HG02588 (cell line): ENCODE results near the gene RIMKLA.

Experiments used
- ATAC-seq: cut with Tn5 transposase; IDR thresholded peaks from one replicate; pipeline ENCODE4 v1.9.1; 2021; ENCODE audit warnings: mild to moderate bottlenecking, moderate library complexity; ENCODE audit not compliant: unreplicated experiment

The RIMKLA gene

GRCh38 chr1:42380586-42381279, at the start of gene RIMKLA:
Gene RIMKLA (plus strand): TSS chr1:42380792. CDS start chr1:42380935, 143 bp downstream.
- ATAC-seq = peak; percentile 89

DNA sequence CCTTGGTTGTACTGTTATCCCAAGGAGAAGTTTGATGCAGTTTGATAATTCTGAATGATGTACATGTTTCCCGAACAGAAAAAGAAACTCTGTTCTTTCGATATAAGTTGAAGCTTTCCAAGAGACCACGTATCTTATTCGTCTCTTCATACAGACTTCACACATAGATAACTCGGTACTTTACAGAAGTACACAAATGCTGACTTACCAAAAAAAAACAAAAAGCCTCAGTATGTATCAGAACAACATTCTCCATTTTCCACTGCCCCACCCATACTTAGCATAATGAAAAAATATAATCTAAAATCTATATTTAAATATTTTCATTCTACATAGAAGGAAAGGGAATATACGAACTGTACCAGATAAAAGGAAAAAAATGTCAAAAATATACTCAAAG, 47.7 kb upstream of the RIMKLA start:
- no peak for ATAC-seq

DNA sequence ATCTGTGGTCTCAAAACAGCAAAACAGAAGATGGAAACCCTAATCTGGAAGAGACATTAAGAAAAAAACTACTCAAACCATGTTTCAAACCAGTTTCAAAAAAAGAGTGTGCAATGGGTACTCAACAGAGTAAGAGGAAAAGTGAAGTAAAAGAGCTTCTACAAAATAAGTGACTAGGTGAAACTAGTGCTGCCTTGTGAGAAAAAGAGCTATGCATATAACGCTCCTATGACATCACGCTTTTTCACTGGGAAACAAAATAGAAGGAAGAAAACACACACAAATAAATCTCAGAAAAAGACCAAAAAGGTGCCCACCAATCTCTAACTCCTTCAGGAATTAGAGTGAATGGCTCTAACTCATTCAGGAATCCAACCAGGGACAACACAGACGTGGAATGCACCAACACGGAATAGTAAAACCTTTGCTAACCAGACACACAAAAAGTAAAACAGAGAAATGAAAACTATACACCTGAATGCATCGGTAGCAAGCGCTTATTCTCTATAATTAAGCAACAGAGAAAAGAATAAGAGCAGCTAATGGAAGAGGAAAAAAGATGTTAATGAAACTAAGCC, 46.8 kb upstream of the RIMKLA start:
- no peak for ATAC-seq

DNA sequence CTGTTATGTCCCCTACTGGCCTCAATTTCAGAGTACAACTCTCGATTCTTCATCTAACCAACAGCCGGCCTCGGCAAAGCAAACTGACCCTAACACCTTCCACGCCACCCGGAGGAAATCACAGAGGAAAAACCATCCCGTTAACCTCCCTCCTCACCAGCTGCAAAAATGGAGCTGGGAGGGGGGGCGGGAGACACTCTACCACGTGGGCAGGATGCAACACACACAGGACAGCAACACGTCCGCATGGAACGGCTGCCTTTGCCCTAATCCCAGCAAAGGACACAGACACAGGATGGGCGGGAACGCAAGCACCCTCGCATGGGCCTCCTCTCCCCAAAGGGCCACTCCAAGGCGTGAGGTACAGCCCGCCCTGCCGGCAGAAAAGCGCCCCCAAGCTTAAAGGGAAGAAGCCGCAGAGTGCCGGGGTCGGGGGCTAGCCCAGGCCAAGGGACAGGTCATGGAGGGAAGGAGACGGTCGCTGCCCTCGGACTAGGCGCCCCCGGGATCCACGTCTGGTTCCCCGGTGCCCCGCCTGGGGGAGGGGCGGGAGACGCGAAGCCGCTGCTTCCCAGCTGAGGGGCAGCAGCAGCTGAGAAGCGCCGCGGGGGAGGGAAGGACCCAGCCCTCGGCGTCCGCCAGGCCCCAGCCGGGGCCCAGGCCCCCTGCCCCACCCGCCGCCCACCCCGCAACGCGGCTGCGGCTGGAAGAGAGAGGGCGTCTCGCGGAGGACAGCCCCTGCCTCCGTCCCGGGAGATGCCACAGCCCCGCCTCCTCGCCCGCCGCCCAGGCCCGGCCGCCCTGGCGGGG, 46.1 kb upstream of the RIMKLA start:
- ATAC-seq = peak; percentile 55

- peak; percentile 78 for ATAC-seq
These were observed 45.4 kb upstream of the RIMKLA start, which contains the start of gene FOXJ3 for GRCh38 chr1:42335050-42335808. Gene FOXJ3 (minus strand): TSS chr1:42335235. CDS start chr1:42311093, 24,142 bp downstream.

DNA sequence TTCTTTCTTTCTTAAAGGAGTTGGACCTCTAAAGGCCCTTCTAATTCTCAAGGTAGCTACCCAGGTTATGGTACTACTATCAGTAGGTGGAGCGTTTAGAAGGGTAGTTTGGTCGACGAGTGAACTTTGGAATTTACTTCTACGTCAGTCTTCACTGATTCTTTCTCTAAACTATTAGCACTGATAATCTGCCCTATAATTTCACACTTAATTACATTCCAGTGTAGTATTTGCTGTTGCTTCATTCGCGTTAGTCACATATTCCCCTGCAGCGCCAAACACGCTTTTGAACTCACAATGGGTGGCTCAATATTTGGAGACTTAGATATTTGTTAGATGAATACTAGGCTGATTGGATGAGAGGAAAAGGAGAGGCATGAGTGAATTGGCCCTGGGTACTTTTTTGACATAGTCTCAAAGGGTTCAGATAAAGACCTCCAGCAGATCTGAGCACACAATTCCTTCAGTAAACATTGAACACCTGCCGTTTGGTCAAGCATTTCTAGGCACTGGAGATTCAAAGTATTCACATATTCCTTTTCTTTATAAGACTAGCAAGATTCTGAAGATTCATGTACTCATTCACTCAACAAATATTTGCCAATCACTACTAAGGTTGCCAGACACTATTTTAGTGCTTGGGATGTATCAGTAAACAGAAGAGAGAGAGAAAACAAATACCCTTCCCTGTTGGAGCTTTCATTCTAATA, 44.6 kb upstream of the RIMKLA start:
- no peak for ATAC-seq

GRCh38 chr1:42336978-42337377, 43.6 kb upstream of the RIMKLA start:
- ATAC-seq = no peak

- ATAC-seq = no peak
These were observed 40.5 kb upstream of the RIMKLA start for GRCh38 chr1:42340093-42340492.

DNA sequence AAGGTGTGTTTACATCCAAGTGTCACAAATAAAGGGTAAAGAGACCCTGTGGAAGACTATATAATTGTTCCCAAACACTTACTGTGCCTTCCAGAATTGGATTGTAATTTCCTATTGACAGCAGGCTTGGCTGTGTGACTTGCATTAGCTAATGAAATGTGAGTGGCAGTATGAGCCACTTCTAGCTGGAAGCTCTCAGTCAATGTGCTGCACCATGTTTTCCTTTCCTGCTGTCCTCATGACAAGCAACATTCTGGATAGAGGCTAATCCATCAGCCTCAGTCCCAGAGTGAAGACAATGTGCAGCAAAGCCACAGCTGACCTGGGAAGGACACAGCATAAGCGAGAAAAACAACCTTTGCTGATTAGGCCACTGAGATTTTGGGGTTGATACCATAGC, 39.7 kb upstream of the RIMKLA start:
- no peak for ATAC-seq

DNA sequence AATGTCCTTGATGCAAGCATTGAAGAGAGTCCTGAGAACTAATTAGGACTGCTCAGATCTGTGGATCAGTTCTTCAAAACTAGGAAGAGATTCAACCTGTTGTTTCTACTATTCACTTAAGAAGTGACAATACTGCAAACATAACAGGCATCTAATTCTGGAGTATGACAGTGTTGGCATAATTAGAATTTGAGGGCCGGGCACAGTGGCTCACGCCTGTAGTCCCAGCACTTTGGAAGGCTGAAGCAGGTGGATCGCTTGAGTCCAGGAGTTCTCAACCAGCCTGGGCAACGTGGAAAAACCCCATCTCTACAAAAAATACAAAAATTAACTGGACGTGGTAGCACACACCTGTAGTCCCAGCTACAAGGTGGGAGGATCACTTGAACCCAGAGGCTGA, 37.5 kb upstream of the RIMKLA start:
- ATAC-seq = no peak

DNA sequence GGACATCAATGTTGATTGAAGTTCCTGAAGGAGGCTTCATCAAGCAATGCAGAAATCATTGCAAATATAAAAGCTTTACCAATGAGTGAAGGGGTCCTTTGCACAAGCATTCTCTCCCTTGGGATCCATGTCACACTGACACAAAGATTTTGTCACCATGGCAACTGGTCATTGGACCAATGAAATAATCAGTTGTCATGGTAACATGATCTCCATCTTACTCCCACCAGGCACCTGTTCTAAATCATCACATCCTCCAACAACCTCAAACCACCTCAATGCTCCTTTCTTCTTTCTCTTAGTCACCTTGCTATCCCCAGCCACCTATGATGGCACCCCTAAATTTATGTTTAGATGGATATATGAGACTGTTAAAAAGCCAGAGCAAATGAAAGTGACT, 32.1 kb upstream of the RIMKLA start:
- no peak for ATAC-seq

DNA sequence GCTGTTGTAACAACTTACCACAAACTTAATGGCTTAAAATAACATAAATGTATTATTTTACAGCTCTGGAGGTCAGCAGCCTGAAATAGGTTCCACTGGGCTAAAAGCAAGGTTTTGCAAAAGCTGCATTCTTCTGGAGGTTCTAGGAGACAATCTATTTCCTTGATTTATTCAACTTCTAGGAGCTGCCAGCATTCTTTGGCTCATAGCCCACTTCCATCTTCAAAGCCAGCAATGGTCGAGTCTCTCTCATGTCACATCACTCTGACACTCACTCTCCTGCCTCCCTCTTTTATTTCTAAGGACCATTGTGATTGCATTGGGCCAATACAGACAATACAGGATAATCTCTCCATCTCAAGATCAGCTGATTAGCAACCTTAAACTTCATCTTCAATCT, 30.5 kb upstream of the RIMKLA start:
- ATAC-seq = no peak

DNA sequence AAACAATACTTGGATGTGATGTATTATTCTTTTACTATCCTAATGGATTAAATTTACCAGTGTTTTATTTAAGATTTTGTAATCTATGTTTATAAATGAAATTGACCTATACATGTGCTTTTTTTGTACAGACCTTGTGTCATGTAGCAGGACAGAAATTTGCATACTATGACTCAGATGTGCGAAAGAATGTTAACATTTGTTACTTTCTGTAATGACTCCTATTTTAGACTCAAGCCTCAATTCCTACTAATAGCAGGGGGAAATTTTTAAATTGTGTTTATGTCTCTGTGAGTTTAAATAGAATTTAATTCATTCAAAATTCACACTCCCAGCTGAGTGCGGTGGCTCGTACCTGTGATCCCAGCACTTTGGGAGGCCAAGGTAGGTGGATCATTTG, 21.8 kb upstream of the RIMKLA start:
- no peak for ATAC-seq

GRCh38 chr1:42359466-42359865, 21.1 kb upstream of the RIMKLA start:
- no peak for ATAC-seq

DNA sequence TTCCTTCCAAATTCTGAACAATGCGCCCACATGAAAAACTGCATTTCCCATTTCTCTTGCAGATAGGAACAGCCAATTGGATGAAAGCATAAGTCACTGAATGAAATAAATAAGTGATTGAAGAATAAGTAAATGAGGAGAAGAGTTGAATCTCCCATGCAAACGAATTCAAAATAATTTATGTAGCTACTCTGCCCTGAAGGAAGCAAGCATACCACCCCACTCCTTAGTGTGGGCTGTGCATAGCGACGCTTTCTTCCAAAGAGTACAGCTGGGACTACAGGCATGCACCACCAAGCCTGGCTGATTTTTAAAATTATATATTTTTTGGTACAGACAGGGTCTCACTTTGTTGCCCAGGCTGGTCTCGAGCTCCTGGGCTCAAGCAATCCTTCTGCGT, 16.5 kb upstream of the RIMKLA start:
- ATAC-seq = no peak

DNA sequence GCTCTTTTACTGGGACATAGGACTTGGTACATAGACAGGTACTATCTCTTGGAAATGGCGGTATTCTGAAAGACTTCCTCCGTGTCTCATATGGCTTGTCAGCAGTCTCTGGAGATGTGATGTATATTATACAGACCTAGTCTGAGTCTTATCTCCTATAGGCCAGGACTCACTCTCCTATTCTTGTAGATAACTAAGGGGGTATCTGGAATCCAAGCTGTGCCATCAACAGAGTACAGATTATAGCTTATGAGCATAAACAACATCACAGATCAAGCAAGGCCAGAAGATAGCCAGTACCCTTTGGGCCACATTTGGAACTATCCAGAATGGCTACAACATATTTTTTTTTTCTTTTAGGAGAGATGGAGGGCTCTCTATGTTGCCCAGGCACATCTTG, 16.1 kb upstream of the RIMKLA start:
- ATAC-seq = no peak

DNA sequence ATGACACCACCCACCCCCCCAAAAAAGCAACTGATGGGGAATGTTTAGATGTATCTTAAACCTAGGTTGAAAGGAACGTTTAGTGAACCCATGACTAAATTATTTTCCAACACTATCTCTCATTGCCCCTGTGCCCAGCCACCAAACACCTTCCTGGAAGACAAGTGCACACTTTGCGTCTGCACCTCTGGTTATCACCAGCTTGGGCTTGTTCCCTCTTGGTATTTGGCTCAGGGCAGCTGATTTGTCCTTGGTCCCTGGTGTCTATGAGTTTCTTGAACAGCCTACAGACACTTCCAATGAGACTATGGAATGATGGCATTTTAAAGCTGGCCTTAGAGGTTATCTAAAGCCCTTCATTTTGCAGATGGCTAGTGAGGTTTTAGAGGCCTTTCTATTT, 15.5 kb upstream of the RIMKLA start:
- no peak for ATAC-seq

DNA sequence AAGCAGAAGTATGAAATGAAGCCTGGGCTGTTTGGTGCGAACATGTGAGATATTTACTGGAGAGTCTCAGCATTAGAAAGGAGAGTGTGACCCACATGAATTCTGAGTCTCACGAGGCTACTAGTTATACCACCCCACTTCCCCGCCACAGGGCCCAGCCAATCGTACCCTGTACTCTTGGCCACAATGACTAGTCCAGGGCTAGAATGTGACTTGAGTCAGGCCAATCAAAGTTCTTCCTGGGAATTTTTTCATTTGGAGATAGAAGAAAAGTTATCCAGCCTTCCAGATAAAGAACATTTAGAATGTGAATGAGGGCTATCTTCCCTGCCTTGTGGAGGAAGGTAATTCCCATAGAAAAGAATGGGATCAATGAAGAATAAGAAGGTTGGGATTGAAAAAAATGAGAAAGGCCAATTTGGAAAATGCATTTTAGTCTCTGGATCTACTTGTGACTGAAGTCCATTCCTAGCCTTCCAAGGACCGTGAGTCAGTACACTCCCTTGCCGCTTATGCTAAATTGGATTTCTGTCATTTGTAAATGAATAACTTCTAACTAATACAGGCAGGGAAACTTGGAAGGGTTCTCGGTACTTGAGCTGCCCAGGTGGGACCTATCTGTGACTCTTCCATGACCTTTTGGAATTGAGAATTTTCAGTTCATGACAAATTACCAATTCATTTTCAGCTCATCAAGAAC, 12.3 kb upstream of the RIMKLA start:
- no peak for ATAC-seq

- ATAC-seq = no peak
These were observed 11.1 kb upstream of the RIMKLA start for GRCh38 chr1:42369471-42369870.
